CD4-positive, alpha-beta T cell treated with Interleukin-2 at 100 ng/mL for 4 hours (primary cell): Measurements from ENCODE around the gene RBMY1B.
"Not testable (repeated sequence)": the region's sequence is repeated elsewhere in the genome, so short reads cannot be mapped to it uniquely, and the experiment has no call there.

Source experiments
- DNase-seq: peaks from one replicate; pipeline ENCODE4 v3.0.0-alpha.2; 2020; ENCODE audit warnings: low spot score

Gene RBMY1B

DNA sequence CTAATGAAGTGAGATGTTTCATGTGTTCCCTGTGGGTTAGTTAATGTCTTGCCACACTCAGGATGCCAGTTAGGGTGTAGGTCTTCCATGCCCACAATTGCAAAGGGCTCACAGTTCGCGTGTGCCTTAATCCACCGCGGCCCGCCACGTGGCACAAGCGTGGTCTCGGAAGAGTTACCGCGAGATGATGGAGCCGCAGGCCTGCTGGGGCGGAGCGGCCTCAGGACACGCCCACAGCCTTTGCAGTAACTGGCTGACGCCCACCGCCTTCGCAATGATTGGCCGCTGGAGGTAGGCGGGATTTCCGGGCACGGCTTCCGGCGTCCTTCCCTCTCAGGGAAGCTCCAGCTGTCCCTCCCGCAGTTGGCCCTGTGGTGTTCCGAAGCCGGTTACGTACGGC lies at the start of gene RBMY1B:
Gene RBMY1B (plus strand): TSS at position 301 of the 400 bp plus-strand sequence. CDS start 2,013 bp downstream, outside the sequence.
- DNase-seq: not testable (repeated sequence)

DNA sequence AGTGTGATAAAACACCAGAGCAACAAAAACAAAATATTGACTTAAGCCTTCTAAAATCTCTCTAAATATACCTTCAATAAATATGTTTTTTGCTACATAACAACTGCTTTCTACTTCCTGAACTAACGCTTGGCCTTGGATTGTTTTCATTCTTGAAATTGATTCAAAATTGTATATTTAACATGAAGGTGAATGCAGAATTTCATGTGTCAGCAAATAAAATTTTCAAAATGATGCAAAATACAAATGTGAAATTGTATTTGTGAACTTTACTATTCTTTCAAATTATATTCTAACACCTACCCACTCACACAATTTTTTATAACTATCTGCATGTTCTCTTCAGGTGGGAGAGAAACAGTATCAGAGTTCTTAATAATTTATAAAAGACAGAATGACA lies 48.2 kb upstream of the RBMY1B start:
- not testable (repeated sequence) for DNase-seq

- no peak for DNase-seq
Observed at GRCh38 chrY:21482967-21483366, 28.2 kb upstream of the RBMY1B start.

- DNase-seq: not testable (repeated sequence)
Observed at GRCh38 chrY:21534579-21534978, 23.4 kb downstream of the RBMY1B start, which contains the start of gene RBMY1A1. Gene RBMY1A1, plus strand, starts transcription at chrY:21534879. Its CDS starts 2,013 bp downstream, at chrY:21536892.

DNA sequence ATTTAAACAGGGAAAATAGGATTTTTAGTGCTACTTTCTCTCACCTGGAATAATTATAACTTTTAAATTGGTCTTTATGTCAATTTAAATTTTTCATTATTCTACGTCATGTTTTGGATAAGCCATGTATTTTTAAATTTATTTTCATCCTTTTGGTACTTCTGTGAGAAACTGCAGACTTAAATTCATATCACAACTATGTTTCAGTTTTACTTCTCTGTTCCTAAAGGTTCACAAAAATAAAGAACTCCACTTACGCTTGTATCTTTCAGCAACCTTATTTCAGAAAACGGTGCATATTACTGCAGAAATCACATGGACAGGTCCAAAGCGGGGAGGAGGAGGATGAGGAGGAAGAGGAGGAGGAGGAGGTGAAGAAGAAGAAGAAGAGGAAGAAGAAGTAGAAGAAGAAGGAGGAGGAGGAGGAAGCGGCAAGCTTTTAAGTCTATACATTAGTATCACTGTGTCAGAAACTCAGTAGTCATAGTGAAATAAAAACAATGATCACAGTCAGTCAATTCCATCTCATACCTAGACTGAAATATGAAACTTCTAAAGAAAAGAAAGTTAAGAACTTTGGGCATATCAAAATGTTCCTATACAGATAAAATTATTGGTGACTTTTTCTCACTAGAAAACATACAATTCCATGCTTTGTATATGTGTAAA lies 48.3 kb downstream of the RBMY1B start:
- not testable (repeated sequence) for DNase-seq
